B cell (primary cell): ENCODE data around the gene EEF1A2.

Experiments
- CTCF ChIP-seq: fragments of 200-600 bp; IDR thresholded peaks from one replicate; pipeline ENCODE4 v1.8.0; 2022; ENCODE audit warnings: antibody characterized with exemption, mild to moderate bottlenecking
- EZH2 ChIP-seq: IDR thresholded peaks from 2 replicates; pipeline ENCODE4 v1.6.1; 2012; ENCODE audit warnings: borderline replicate concordance, low read depth, mild to moderate bottlenecking, moderate library complexity, low read length; ENCODE audit not compliant: insufficient read depth, poor library complexity, severe bottlenecking

- TF ChIP-seq CTCF (no peak), EZH2 (no peak)
Observed at GRCh38 chr20:63494420-63495166, 4.3 kb downstream of the EEF1A2 start.
